Mesothelial cell of epicardium (in vitro differentiated cells): ENCODE data around the gene CTNNBL1. TPM values are rescaled to one million over a fixed set of nuclear protein-coding genes. Genes with fewer than 3 reads are reported as not detected.

Source experiments
- DNase-seq, 2 experiments: peaks; one replicate each; pipeline ENCODE4 v3.0.0; 2021; ENCODE audit warnings: low spot score in 2 of 2; ENCODE audit not compliant: unreplicated experiment in 2 of 2
- H3K27ac Mint-ChIP-seq: 2 replicates; pipeline ENCODE4 v1.8.0; 2021; ENCODE audit warnings: mixed read lengths
- H3K27me3 Mint-ChIP-seq: 2 replicates; pipeline ENCODE4 v1.8.0; 2021; ENCODE audit warnings: low read depth, mixed read lengths
- H3K36me3 Mint-ChIP-seq: 2 replicates; pipeline ENCODE4 v1.8.0; 2021; ENCODE audit warnings: mixed read lengths
- H3K4me1 Mint-ChIP-seq: 2 replicates; pipeline ENCODE4 v1.8.0; 2021; ENCODE audit warnings: mixed read lengths
- H3K4me3 Mint-ChIP-seq: 2 replicates; pipeline ENCODE4 v1.8.0; 2021; ENCODE audit warnings: mild to moderate bottlenecking, moderate library complexity, mixed read lengths
- H3K9me3 Mint-ChIP-seq: 2 replicates; pipeline ENCODE4 v1.8.0; 2021; ENCODE audit warnings: mixed read lengths
- total RNA-seq: library from RNA; stranded (reverse); gene quantifications from 3 replicates; pipeline ENCODE4 v1.2.1, GENCODE V29; 2021
- TF ChIP-seq, protein P1 (sequence below): fragments of 200-600 bp; sonication (generic); IDR thresholded peaks from one replicate; pipeline ENCODE4 v1.5.0; 2021; ENCODE audit warnings: antibody characterized with exemption; ENCODE audit not compliant: unreplicated experiment

The CTNNBL1 gene
- total RNA-seq, 1 donor from 2014 or later = 59.0 TPM

DNA sequence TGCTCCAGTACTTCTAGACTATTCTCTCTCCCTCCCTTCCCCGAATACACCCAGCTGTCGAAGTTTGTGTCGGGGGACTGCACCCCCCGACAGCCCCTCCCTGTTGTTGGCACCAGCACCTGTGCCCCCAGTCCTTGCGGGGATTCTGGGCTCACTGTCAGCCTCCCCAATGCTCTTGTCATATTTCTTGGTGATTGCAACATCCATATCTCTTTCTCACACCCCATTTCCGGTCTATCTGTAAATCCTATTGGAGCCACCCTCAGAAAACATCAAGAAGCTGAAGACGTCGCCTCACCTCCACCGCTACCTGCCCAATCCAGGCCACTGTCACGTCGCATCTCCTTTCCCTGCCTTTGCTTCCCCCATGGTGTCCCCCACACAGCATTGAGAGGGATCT lies 176.5 kb downstream of the CTNNBL1 start:
- peaks cover 20% of the 10 kb centered on the region for H3K4me1 Mint-ChIP-seq
- no peak for DNase-seq
- no peaks in the 10 kb centered on the region for H3K27me3 Mint-ChIP-seq
- no peak overlapping the region for H3K4me3 Mint-ChIP-seq
- H3K36me3 Mint-ChIP-seq = peaks cover 18% of the 10 kb centered on the region
- TF ChIP-seq, protein P1, sequence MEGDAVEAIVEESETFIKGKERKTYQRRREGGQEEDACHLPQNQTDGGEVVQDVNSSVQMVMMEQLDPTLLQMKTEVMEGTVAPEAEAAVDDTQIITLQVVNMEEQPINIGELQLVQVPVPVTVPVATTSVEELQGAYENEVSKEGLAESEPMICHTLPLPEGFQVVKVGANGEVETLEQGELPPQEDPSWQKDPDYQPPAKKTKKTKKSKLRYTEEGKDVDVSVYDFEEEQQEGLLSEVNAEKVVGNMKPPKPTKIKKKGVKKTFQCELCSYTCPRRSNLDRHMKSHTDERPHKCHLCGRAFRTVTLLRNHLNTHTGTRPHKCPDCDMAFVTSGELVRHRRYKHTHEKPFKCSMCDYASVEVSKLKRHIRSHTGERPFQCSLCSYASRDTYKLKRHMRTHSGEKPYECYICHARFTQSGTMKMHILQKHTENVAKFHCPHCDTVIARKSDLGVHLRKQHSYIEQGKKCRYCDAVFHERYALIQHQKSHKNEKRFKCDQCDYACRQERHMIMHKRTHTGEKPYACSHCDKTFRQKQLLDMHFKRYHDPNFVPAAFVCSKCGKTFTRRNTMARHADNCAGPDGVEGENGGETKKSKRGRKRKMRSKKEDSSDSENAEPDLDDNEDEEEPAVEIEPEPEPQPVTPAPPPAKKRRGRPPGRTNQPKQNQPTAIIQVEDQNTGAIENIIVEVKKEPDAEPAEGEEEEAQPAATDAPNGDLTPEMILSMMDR = no peak
- no peaks in the 10 kb centered on the region for H3K9me3 Mint-ChIP-seq
- no peak overlapping the region for H3K27ac Mint-ChIP-seq

DNA sequence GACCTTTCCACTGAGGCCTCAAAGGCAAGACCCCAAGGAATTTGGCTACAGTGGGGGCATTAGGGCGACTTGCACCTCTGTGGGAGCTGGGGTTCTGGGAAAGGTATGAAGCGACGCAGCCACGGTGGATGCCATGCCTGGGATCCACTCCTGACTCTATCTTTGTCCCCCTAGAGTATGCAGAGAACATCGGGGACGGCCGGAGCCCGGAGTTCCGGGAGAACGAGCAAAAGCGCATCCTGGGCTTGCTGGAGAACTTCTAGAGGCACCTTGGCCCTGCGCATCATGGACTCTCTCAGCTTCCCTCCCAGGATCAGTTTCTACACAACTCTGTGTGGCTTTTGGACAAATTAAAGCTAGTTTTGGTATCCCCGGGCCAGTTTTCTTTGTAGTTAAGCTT lies 177.9 kb downstream of the CTNNBL1 start:
- Mint-ChIP-seq H3K36me3 (peaks cover 17% of the 10 kb centered on the region), H3K27me3 (no peaks in the 10 kb centered on the region), H3K9me3 (no peaks in the 10 kb centered on the region), H3K4me3 (no peak overlapping the region), H3K27ac (no peak overlapping the region), H3K4me1 (peaks cover 13% of the 10 kb centered on the region)
- DNase-seq = no peak
- TF ChIP-seq, protein P1 = no peak

DNA sequence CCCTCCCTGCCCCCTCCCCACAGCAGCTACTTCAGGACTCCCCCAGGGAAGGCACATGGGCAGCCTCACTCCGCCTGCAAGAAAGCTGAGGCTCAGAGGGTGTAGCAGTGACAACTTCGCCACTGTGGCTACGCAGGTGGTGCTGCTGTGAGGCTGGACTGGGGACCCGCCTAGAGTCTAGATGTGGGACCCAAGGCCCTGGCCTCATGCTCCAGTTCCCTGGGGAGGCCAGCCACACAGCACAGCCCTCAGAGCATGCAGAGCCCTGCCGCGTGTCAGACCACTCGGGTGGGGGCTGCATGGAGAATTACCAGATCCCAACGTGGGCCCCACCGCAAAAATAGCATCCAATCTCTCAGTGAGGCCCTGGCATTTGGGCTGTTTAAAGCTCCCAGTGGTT lies 178.3 kb downstream of the CTNNBL1 start:
- Mint-ChIP-seq H3K4me3 (no peak overlapping the region), H3K27ac (no peak overlapping the region), H3K36me3 (peaks cover 17% of the 10 kb centered on the region), H3K4me1 (peaks cover 11% of the 10 kb centered on the region), H3K27me3 (no peaks in the 10 kb centered on the region), H3K9me3 (no peaks in the 10 kb centered on the region)
- TF ChIP-seq, protein P1 = no peak
- no peak for DNase-seq

DNA sequence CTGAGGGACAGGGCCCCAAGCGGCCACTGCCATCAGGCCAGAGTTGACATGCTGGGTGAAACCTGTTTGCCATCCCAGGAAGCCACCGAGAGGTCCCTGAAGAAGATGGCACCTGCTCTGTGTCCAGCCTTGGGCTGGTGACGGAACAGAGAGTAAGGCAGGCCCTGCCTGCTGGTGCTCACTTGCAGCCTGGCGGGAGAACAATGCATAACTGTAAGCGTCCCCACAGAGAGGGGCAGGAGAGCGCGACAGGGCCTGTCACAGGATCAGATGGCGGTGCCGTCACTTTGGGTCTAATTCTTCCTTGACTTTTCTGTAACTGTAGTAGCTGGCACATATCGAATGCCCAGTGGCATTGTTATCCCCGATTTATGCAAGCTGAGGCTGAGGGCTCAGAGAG lies 180.1 kb downstream of the CTNNBL1 start:
- no peak overlapping the region for H3K4me3 Mint-ChIP-seq
- no peaks in the 10 kb centered on the region for H3K27me3 Mint-ChIP-seq
- peaks cover 7% of the 10 kb centered on the region for H3K4me1 Mint-ChIP-seq
- TF ChIP-seq, protein P1 = no peak
- no peak for DNase-seq
- H3K9me3 Mint-ChIP-seq = no peaks in the 10 kb centered on the region
- peaks cover 17% of the 10 kb centered on the region for H3K36me3 Mint-ChIP-seq
- H3K27ac Mint-ChIP-seq = no peak overlapping the region

DNA sequence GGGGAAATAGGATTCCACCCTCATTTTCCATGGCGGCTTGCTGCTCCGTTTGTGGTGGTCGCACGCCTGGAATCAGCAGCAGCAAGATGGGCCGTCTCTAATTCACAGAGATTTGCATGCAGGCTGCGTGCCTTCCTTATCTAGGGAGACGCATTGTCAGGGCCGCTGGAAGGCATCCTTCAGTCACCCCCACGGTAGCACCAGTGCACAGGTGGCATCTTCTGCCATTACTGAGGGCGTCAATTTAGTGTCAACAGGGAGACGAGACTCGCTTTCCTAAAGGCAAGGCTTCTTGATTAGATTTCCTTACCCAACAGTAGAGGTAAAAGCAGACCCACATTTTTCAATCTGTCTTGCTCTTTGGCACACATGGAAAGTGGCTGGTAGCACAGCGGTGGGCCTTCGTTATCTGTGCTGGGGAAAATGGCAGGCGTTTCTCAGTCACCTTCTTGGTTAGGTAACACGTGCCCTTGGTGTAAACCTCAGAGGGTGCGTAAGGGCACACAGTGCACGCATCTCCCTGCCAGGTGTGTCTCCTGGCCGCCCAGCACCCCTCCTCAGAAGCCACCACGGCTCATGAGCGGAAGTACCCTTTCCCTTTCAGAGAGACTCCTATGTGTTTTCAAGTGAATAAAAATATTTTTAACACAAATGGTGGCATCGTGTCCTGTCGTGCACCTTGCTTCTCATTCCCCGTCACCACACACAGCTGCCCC lies 181.8 kb downstream of the CTNNBL1 start:
- Mint-ChIP-seq H3K4me3 (no peak overlapping the region), H3K27ac (no peak overlapping the region), H3K36me3 (peaks cover 9% of the 10 kb centered on the region), H3K27me3 (no peaks in the 10 kb centered on the region), H3K9me3 (no peaks in the 10 kb centered on the region), H3K4me1 (peaks cover 2% of the 10 kb centered on the region)
- DNase-seq = no peak
- TF ChIP-seq, protein P1 = no peak
